Upper lobe of left lung (tissue), 4 donors: ENCODE data around the gene ADNP.

Experiments
- POLR2A ChIP-seq, 4 donors: fragments of 450-650 bp; IDR thresholded peaks; one replicate each; pipeline ENCODE4 v1.5.1; 2016 to 2017; ENCODE audit warnings: antibody characterized with exemption in 4 of 4, mild to moderate bottlenecking in 2 of 4
- POLR2AphosphoS5 ChIP-seq, 2 donors: sonication (generic); formaldehyde crosslinking; IDR thresholded peaks; one replicate each; pipeline ENCODE4 v1.5.1; 2017; ENCODE audit warnings: antibody characterized with exemption in 2 of 2
- TF ChIP-seq, protein P1 (sequence below), 6 experiments: fragments of 450-650 bp in 4 of 6; fragments of 200-600 bp in 2 of 6; sonication (generic) in 2 of 6; IDR thresholded peaks; one replicate each; pipeline ENCODE4 v1.5.1; 2016 to 2019; ENCODE audit warnings: antibody characterized with exemption in 6 of 6

DNA sequence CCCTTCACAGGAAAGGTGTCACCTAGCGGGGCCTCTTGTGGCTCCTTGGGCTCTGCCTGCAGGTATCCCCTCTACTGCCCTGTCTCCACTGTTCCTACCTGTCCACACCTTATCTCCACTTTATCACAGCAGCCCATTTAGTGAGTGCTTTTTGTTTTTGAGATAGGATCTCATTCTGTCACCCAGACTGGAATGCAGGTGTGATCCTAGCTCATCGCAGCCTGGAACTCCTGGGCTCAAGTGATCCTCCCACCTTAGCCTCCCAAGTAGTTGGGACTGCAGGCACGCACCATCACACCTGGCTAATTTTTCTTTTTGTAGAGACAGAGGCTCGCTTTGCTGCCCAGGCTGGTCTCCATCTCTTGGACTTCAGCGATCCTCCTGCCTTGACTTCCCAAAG, 88.4 kb downstream of the ADNP start:
- TF ChIP-seq, protein P1, sequence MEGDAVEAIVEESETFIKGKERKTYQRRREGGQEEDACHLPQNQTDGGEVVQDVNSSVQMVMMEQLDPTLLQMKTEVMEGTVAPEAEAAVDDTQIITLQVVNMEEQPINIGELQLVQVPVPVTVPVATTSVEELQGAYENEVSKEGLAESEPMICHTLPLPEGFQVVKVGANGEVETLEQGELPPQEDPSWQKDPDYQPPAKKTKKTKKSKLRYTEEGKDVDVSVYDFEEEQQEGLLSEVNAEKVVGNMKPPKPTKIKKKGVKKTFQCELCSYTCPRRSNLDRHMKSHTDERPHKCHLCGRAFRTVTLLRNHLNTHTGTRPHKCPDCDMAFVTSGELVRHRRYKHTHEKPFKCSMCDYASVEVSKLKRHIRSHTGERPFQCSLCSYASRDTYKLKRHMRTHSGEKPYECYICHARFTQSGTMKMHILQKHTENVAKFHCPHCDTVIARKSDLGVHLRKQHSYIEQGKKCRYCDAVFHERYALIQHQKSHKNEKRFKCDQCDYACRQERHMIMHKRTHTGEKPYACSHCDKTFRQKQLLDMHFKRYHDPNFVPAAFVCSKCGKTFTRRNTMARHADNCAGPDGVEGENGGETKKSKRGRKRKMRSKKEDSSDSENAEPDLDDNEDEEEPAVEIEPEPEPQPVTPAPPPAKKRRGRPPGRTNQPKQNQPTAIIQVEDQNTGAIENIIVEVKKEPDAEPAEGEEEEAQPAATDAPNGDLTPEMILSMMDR (IDR thresholded peaks at IDR 0.05): no peak
- TF ChIP-seq POLR2AphosphoS5 (IDR thresholded peaks at IDR 0.05) (no peak), POLR2A (IDR thresholded peaks at IDR 0.05) (no peak)
